Measurements from ENCODE around the gene MTM1. TPM values are rescaled to one million over a fixed set of nuclear protein-coding genes. Genes with fewer than 3 reads are reported as not detected.

The MTM1 gene
- total RNA-seq, 1 donor from 2014 or later, result 11.0 TPM

DNA sequence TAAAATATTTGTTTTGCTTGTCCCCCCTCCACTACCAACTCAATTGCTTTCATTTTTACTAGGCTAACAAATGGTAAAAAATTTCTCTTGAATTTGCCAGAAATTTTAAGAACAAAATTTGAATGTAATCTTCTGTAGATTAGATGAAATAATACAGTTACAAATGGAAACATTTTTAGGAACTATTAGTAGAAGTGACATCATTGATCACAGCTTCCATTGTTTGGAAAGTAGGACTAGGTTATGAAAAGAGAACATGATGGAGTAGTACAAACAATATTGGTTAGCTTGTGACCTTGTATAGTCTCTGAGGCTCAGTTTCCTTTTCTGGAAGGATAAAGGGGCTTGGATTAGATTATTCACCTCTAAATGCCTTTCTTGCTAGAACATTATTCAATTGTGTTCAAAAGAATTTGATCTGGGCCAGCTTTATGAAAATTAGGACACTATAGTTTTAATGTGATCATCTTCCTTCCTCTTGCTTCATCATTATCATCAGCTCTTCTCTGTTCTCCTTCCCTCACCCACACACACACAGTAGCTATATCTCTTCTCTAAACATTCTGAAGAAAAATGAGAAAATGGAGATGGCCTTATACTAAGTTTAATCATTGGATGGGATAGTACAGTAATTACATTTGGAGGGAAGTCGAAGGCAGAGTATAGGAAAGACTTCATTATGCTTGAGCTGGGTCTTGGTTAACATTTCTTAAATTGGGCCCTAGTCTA lies 134.7 kb downstream of the MTM1 start:
- peaks cover 5% of the 10 kb centered on the region for H3K36me3 Mint-ChIP-seq (ENCODE audit: low read depth, unreplicated experiment)
- H3K27me3 Mint-ChIP-seq (ENCODE audit: low read depth, unreplicated experiment), result no peaks in the 10 kb centered on the region
- no peaks in the 10 kb centered on the region for H3K9me3 Mint-ChIP-seq (ENCODE audit: unreplicated experiment)
- peak overlapping the region; percentile 82 for H3K27ac Mint-ChIP-seq (ENCODE audit: unreplicated experiment)
- peaks cover 10% of the 10 kb centered on the region for H3K4me1 ChIP-seq (ENCODE audit: insufficient read depth, low read length)
- FAIRE-seq (peak; percentile 69), DNase-seq (ENCODE audit: low read depth) (no peak)
- H3K36me3 ChIP-seq (ENCODE audit: insufficient read depth, low read length), result no peaks in the 10 kb centered on the region
- peak overlapping the region; percentile 37 for H3K9ac ChIP-seq (ENCODE audit: low read length)
- no peak overlapping the region for H3K4me3 Mint-ChIP-seq (ENCODE audit: unreplicated experiment)
- TF ChIP-seq, protein P1, sequence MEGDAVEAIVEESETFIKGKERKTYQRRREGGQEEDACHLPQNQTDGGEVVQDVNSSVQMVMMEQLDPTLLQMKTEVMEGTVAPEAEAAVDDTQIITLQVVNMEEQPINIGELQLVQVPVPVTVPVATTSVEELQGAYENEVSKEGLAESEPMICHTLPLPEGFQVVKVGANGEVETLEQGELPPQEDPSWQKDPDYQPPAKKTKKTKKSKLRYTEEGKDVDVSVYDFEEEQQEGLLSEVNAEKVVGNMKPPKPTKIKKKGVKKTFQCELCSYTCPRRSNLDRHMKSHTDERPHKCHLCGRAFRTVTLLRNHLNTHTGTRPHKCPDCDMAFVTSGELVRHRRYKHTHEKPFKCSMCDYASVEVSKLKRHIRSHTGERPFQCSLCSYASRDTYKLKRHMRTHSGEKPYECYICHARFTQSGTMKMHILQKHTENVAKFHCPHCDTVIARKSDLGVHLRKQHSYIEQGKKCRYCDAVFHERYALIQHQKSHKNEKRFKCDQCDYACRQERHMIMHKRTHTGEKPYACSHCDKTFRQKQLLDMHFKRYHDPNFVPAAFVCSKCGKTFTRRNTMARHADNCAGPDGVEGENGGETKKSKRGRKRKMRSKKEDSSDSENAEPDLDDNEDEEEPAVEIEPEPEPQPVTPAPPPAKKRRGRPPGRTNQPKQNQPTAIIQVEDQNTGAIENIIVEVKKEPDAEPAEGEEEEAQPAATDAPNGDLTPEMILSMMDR (IDR thresholded peaks at IDR 0.05; ENCODE audit: insufficient read depth, low read depth, low read length), result no peak
- no peak for TF ChIP-seq EZH2 (IDR thresholded peaks at IDR 0.05; ENCODE audit: insufficient read depth, low read length)
- H3K27me3 ChIP-seq (ENCODE audit: insufficient read depth, low read length), result no peaks in the 10 kb centered on the region
- H3K4me1 Mint-ChIP-seq (ENCODE audit: low read depth, unreplicated experiment), result peaks cover 15% of the 10 kb centered on the region
- H4K20me1 ChIP-seq (ENCODE audit: insufficient read depth, low read length), result no peaks in the 10 kb centered on the region
- H3K27ac ChIP-seq (ENCODE audit: low read depth, low read length), result peak overlapping the region; percentile 85
- H3K4me2 ChIP-seq (ENCODE audit: low read length), result no peak overlapping the region
- no peaks in the 10 kb centered on the region for H3K9me3 ChIP-seq (ENCODE audit: insufficient read depth, low read depth, low read length)
- H3K4me3 ChIP-seq (ENCODE audit: insufficient read depth, low read depth, low read length), result no peak overlapping the region
- no peak overlapping the region for H2AFZ ChIP-seq (ENCODE audit: low read depth, low read length)
- H3K79me2 ChIP-seq (ENCODE audit: insufficient read depth, low read length), result no peaks in the 10 kb centered on the region

DNA sequence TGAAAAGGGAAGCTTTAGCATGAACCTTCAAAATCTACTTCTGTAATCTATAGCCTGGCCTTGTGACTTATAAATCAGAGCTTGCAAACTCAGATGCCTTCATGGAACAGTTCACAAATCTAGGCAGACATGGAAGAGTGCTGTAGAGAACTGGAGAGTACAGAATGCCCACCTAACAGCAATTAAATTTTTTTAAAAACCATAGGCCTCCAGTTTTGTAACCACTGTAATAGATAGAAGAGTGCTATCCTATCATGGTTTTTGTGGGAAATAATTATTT lies 135.2 kb downstream of the MTM1 start:
- Mint-ChIP-seq H3K4me3 (ENCODE audit: unreplicated experiment) (no peak overlapping the region), H3K4me1 (ENCODE audit: low read depth, unreplicated experiment) (peaks cover 15% of the 10 kb centered on the region), H3K36me3 (ENCODE audit: low read depth, unreplicated experiment) (peaks cover 5% of the 10 kb centered on the region), H3K27ac (ENCODE audit: unreplicated experiment) (peak overlapping the region; percentile 82), H3K27me3 (ENCODE audit: low read depth, unreplicated experiment) (no peaks in the 10 kb centered on the region), H3K9me3 (ENCODE audit: unreplicated experiment) (no peaks in the 10 kb centered on the region)
- Histone ChIP-seq H3K9ac (ENCODE audit: low read length) (peak overlapping the region; percentile 37), H3K4me3 (ENCODE audit: insufficient read depth, low read depth, low read length) (no peak overlapping the region), H3K9me3 (ENCODE audit: insufficient read depth, low read depth, low read length) (no peaks in the 10 kb centered on the region), H2AFZ (ENCODE audit: low read depth, low read length) (no peak overlapping the region), H3K79me2 (ENCODE audit: insufficient read depth, low read length) (no peaks in the 10 kb centered on the region), H3K4me1 (ENCODE audit: insufficient read depth, low read length) (peaks cover 10% of the 10 kb centered on the region), H3K27me3 (ENCODE audit: insufficient read depth, low read length) (no peaks in the 10 kb centered on the region), H4K20me1 (ENCODE audit: insufficient read depth, low read length) (no peaks in the 10 kb centered on the region), H3K27ac (ENCODE audit: low read depth, low read length) (peak overlapping the region; percentile 85), H3K36me3 (ENCODE audit: insufficient read depth, low read length) (peaks cover 1% of the 10 kb centered on the region), H3K4me2 (ENCODE audit: low read length) (no peak overlapping the region)
- FAIRE-seq (no peak), DNase-seq (ENCODE audit: low read depth) (no peak)
- TF ChIP-seq EZH2 (IDR thresholded peaks at IDR 0.05; ENCODE audit: insufficient read depth, low read length), result no peak

- TF ChIP-seq, protein P1 (IDR thresholded peaks at IDR 0.05; ENCODE audit: insufficient read depth, low read depth, low read length), result no peak
- no peak for TF ChIP-seq EZH2 (IDR thresholded peaks at IDR 0.05; ENCODE audit: insufficient read depth, low read length)
- Histone ChIP-seq H3K4me2 (ENCODE audit: low read length) (peak overlapping the region; percentile 59), H3K36me3 (ENCODE audit: insufficient read depth, low read length) (peaks cover 4% of the 10 kb centered on the region), H3K27ac (ENCODE audit: low read depth, low read length) (peak overlapping the region; percentile 85), H3K4me3 (ENCODE audit: insufficient read depth, low read depth, low read length) (no peak overlapping the region), H3K79me2 (ENCODE audit: insufficient read depth, low read length) (no peaks in the 10 kb centered on the region), H3K9me3 (ENCODE audit: insufficient read depth, low read depth, low read length) (no peaks in the 10 kb centered on the region), H4K20me1 (ENCODE audit: insufficient read depth, low read length) (no peaks in the 10 kb centered on the region), H3K4me1 (ENCODE audit: insufficient read depth, low read length) (peaks cover 10% of the 10 kb centered on the region), H3K27me3 (ENCODE audit: insufficient read depth, low read length) (no peaks in the 10 kb centered on the region), H2AFZ (ENCODE audit: low read depth, low read length) (no peak overlapping the region), H3K9ac (ENCODE audit: low read length) (peak overlapping the region; percentile 43)
- Mint-ChIP-seq H3K4me3 (ENCODE audit: unreplicated experiment) (no peak overlapping the region), H3K4me1 (ENCODE audit: low read depth, unreplicated experiment) (peaks cover 15% of the 10 kb centered on the region), H3K36me3 (ENCODE audit: low read depth, unreplicated experiment) (peaks cover 5% of the 10 kb centered on the region), H3K27me3 (ENCODE audit: low read depth, unreplicated experiment) (no peaks in the 10 kb centered on the region), H3K9me3 (ENCODE audit: unreplicated experiment) (no peaks in the 10 kb centered on the region), H3K27ac (ENCODE audit: unreplicated experiment) (peak overlapping the region; percentile 82)
- peak; percentile 78 for DNase-seq (ENCODE audit: low read depth)
- peak; percentile 26 for FAIRE-seq
Observed at GRCh38 chrX:150704030-150704613, 135.7 kb downstream of the MTM1 start.
